ENCODE data around the gene FHIT.

Gene FHIT

GRCh38 chr3:60266444-60266843 is 984.8 kb downstream of the FHIT start:
- Histone ChIP-seq H3K27ac (ENCODE audit: low read depth, low read length) (no peak overlapping the region), H4K20me1 (ENCODE audit: low read depth, low read length) (no peaks in the 10 kb centered on the region), H3K4me2 (ENCODE audit: low read depth, low read length, poor library complexity, severe bottlenecking) (no peak overlapping the region), H3K36me3 (ENCODE audit: low read length) (no peaks in the 10 kb centered on the region), H3K9ac (ENCODE audit: low read length) (no peak overlapping the region), H3K9me3 (ENCODE audit: insufficient read depth, low read length) (no peaks in the 10 kb centered on the region), H3K9me2 (replicated peaks; ENCODE audit: insufficient read depth, low read length) (no peaks in the 10 kb centered on the region), H3K27me3 (ENCODE audit: low read length) (no peaks in the 10 kb centered on the region), H3F3A (ENCODE audit: insufficient read depth) (no peaks in the 10 kb centered on the region), H3K4me3 (ENCODE audit: insufficient read depth, low read length, poor library complexity, severe bottlenecking) (no peak overlapping the region), H2AFZ (ENCODE audit: low read depth, low read length, severe bottlenecking) (no peak overlapping the region), H3K79me2 (ENCODE audit: insufficient read depth, low read length) (no peaks in the 10 kb centered on the region)
- TF ChIP-seq CTCF (IDR thresholded peaks at IDR 0.05; ENCODE audit: insufficient read depth, low read length, poor library complexity, severe bottlenecking) = no peak
- no peak for TF ChIP-seq EZH2phosphoT487 (conservative IDR thresholded peaks at IDR 0.05; ENCODE audit: low read length)

GRCh38 chr3:60263191-60263590 is 988.1 kb downstream of the FHIT start:
- Histone ChIP-seq H3K9me2 (replicated peaks; ENCODE audit: insufficient read depth, low read length) (no peaks in the 10 kb centered on the region), H3K27me3 (ENCODE audit: low read length) (no peaks in the 10 kb centered on the region), H3K4me3 (ENCODE audit: insufficient read depth, low read length, poor library complexity, severe bottlenecking) (no peak overlapping the region), H3F3A (ENCODE audit: insufficient read depth) (no peaks in the 10 kb centered on the region), H4K20me1 (ENCODE audit: low read depth, low read length) (no peaks in the 10 kb centered on the region), H3K9me3 (ENCODE audit: insufficient read depth, low read length) (no peaks in the 10 kb centered on the region), H3K9ac (ENCODE audit: low read length) (no peak overlapping the region), H2AFZ (ENCODE audit: low read depth, low read length, severe bottlenecking) (no peak overlapping the region), H3K79me2 (ENCODE audit: insufficient read depth, low read length) (no peaks in the 10 kb centered on the region), H3K4me2 (ENCODE audit: low read depth, low read length, poor library complexity, severe bottlenecking) (no peak overlapping the region), H3K36me3 (ENCODE audit: low read length) (no peaks in the 10 kb centered on the region), H3K27ac (ENCODE audit: low read depth, low read length) (no peak overlapping the region)
- no peak for TF ChIP-seq EZH2phosphoT487 (conservative IDR thresholded peaks at IDR 0.05; ENCODE audit: low read length)
- no peak for TF ChIP-seq CTCF (IDR thresholded peaks at IDR 0.05; ENCODE audit: insufficient read depth, low read length, poor library complexity, severe bottlenecking)

GRCh38 chr3:60262546-60262945 is 988.7 kb downstream of the FHIT start:
- no peaks in the 10 kb centered on the region for H4K20me1 ChIP-seq (ENCODE audit: low read depth, low read length)
- H2AFZ ChIP-seq (ENCODE audit: low read depth, low read length, severe bottlenecking) = no peak overlapping the region
- H3K27me3 ChIP-seq (ENCODE audit: low read length) = no peaks in the 10 kb centered on the region
- no peaks in the 10 kb centered on the region for H3K79me2 ChIP-seq (ENCODE audit: insufficient read depth, low read length)
- no peak overlapping the region for H3K4me3 ChIP-seq (ENCODE audit: insufficient read depth, low read length, poor library complexity, severe bottlenecking)
- no peak overlapping the region for H3K9ac ChIP-seq (ENCODE audit: low read length)
- no peak overlapping the region for H3K27ac ChIP-seq (ENCODE audit: low read depth, low read length)
- no peak for TF ChIP-seq CTCF (IDR thresholded peaks at IDR 0.05; ENCODE audit: insufficient read depth, low read length, poor library complexity, severe bottlenecking)
- TF ChIP-seq EZH2phosphoT487 (conservative IDR thresholded peaks at IDR 0.05; ENCODE audit: low read length) = no peak
- no peaks in the 10 kb centered on the region for H3F3A ChIP-seq (ENCODE audit: insufficient read depth)
- H3K36me3 ChIP-seq (ENCODE audit: low read length) = no peaks in the 10 kb centered on the region
- no peaks in the 10 kb centered on the region for H3K9me3 ChIP-seq (ENCODE audit: insufficient read depth, low read length)
- no peak overlapping the region for H3K4me2 ChIP-seq (ENCODE audit: low read depth, low read length, poor library complexity, severe bottlenecking)
- H3K9me2 ChIP-seq (replicated peaks; ENCODE audit: insufficient read depth, low read length) = no peaks in the 10 kb centered on the region
